HAP-1 (cell line): Measurements from ENCODE around the gene COMMD10.
"Not testable (repeated sequence)": the region's sequence is repeated elsewhere in the genome, so short reads cannot be mapped to it uniquely, and the experiment has no call there.

Experiments
- DNase-seq, 2 experiments: peaks; one replicate each; pipeline ENCODE4 v3.0.0-alpha.2; 2016 to 2020; ENCODE audit warnings: low spot score in 2 of 2
- H3K27me3 ChIP-seq: fragments of 250-450 bp; sonication (Bioruptor Pico); 2 replicates; pipeline ENCODE4 v1.5.1; 2020; ENCODE audit warnings: low read depth, mild to moderate bottlenecking, moderate library complexity
- H3K36me3 ChIP-seq: fragments of 250-450 bp; sonication (Bioruptor Pico); replicated peaks from 2 replicates; pipeline ENCODE4 v1.5.1; 2020; ENCODE audit warnings: mild to moderate bottlenecking
- H3K4me1 ChIP-seq: fragments of 250-450 bp; sonication (Bioruptor Pico); 2 replicates; pipeline ENCODE4 v1.5.1; 2020; ENCODE audit warnings: mild to moderate bottlenecking
- H3K4me3 ChIP-seq: fragments of 250-450 bp; sonication (Bioruptor Pico); 2 replicates; pipeline ENCODE4 v1.5.1; 2020; ENCODE audit warnings: mild to moderate bottlenecking, moderate library complexity
- H3K9me3 ChIP-seq: fragments of 250-450 bp; sonication (Bioruptor Pico); 2 replicates; pipeline ENCODE4 v1.5.1; 2020; ENCODE audit warnings: mild to moderate bottlenecking, moderate library complexity
- in situ Hi-C: fragments of 300-500 bp; cut with MboI; formaldehyde crosslinking; loops from 3 replicates; pipeline ENCODE4 v1.14.3; 2020; ENCODE audit warnings: low sequenced_read_pairs, inconsistent platforms, mixed read lengths

The COMMD10 gene

GRCh38 chr5:116071211-116071610 is 13.6 kb upstream of the COMMD10 start:
- H3K4me3 ChIP-seq: no peak overlapping the region
- no peaks in the 10 kb centered on the region for H3K9me3 ChIP-seq
- DNase-seq: no peak
- peaks cover 2% of the 10 kb centered on the region; the same call in 1 of the 2 replicates for H3K27me3 ChIP-seq
- in situ Hi-C loops: loop anchor here (10.0 to 25.0 kb wide), 3 partner anchors 234 to 784 kb away; partner anchors contain the start of genes AP3S1, ATG12, CCDC112 and TMED7
- peaks cover 9% of the 10 kb centered on the region for H3K4me1 ChIP-seq
- H3K36me3 ChIP-seq: no peaks in the 10 kb centered on the region

DNA sequence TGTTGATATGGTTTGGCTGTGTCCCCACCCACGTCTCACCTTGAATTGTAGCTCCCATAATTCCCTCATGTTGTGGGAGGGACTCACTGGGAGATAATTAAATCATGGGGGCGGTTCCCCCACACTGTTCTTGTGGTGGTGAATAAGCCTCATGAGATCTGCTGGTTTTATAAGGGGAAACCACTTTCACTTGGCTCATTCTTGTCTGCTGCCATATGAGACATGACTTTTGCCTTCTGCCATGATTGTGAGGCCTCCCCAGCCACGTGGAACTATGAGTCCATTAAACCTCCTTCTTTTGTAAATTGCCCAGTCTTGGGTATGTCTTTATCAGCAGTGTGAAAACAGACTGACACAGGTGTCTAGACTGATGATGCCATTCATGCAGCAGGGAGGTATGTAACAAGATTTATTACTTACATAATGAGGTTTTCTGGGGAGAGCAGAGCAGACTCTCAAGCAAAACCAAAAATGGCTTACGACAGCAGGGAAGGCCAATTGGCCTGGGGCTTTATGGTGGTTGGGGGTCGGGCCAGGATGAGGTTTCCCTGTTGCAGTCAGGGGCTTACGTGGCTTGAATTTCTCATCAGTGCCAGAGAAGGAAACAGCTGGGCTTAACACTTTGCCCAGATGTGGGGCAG is 9.5 kb upstream of the COMMD10 start:
- DNase-seq: no peak
- in situ Hi-C loops: loop anchor here (10.0 kb wide), 1 partner anchor 451 kb away; the partner anchor contains the start of gene TMED7
- Histone ChIP-seq H3K36me3 (no peaks in the 10 kb centered on the region), H3K9me3 (no peaks in the 10 kb centered on the region), H3K27me3 (no peaks in the 10 kb centered on the region), H3K4me1 (peaks cover 9% of the 10 kb centered on the region), H3K4me3 (no peak overlapping the region)

- Histone ChIP-seq H3K27me3 (no peaks in the 10 kb centered on the region), H3K4me3 (no peak overlapping the region), H3K36me3 (no peaks in the 10 kb centered on the region), H3K4me1 (peaks cover 9% of the 10 kb centered on the region), H3K9me3 (no peaks in the 10 kb centered on the region)
- DNase-seq: no peak
- in situ Hi-C loops: loop anchor here (10.0 kb wide), 1 partner anchor 452 kb away; the partner anchor contains the start of gene TMED7
Measured at GRCh38 chr5:116076496-116076895, 8.3 kb upstream of the COMMD10 start.

- H3K27me3 ChIP-seq: no peaks in the 10 kb centered on the region
- in situ Hi-C loops: loop anchor here (10.0 kb wide), 1 partner anchor 453 kb away; the partner anchor contains the start of gene TMED7
- H3K4me1 ChIP-seq: peaks cover 9% of the 10 kb centered on the region
- no peak overlapping the region for H3K4me3 ChIP-seq
- H3K36me3 ChIP-seq: no peaks in the 10 kb centered on the region
- H3K9me3 ChIP-seq: no peaks in the 10 kb centered on the region
- DNase-seq: no peak
Measured at GRCh38 chr5:116078199-116078598, 6.6 kb upstream of the COMMD10 start.

DNA sequence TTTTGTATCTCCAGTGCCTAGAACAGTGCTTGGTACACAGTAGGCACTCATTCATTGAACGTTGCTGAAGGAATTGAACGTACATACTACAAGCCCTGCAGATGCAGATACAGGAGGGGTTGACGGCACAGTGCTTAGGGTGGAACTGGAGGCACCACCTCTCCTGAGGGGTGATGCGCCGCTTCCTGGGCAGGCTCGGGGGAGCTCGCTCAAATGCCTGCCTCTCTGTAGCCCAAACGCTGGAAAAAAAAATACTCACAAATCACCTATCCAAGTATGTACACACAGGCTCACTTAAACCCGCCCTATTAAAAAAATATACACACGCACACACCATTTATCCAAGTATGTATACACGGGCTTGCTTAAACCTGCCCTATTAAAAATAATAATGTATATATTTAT is 536 bp upstream of the COMMD10 start:
- peaks cover 10% of the 10 kb centered on the region for H3K4me1 ChIP-seq
- H3K9me3 ChIP-seq: no peaks in the 10 kb centered on the region
- no peaks in the 10 kb centered on the region for H3K36me3 ChIP-seq
- peak in 1 of 2 experiments; percentile 22 for DNase-seq
- H3K4me3 ChIP-seq: peak overlapping the region; percentile 62
- no peaks in the 10 kb centered on the region for H3K27me3 ChIP-seq
- in situ Hi-C loops: no loop called here

DNA sequence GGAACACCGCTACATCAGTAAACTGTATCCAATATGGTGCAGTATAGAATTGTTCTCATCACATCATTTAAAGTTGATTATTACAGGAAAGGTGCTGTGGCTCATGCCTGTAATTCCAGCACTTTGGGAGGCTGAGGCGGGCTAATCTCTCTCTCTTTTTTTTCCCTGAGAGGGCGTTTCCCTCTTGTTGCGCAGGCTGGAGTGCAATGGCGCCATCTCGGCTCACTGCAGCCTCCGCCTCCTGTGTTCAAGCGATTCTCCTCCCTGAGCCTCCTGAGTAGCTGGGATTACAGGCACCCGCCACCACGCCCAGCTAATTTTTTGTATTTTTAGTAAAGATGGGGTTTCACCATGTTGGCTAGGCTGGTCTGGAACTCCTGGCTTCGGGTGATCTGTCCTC is 1.5 kb downstream of the COMMD10 start:
- H3K4me1 ChIP-seq: peaks cover 10% of the 10 kb centered on the region
- DNase-seq, H3K9me3 ChIP-seq, in situ Hi-C loops, H3K27me3 ChIP-seq, H3K36me3 ChIP-seq, H3K4me3 ChIP-seq: not testable (repeated sequence)

GRCh38 chr5:116088062-116088461 is 3.2 kb downstream of the COMMD10 start:
- Histone ChIP-seq H3K4me1 (peaks cover 10% of the 10 kb centered on the region), H3K36me3 (peaks cover 3% of the 10 kb centered on the region; the same call in 1 of the 2 replicates), H3K9me3 (no peaks in the 10 kb centered on the region), H3K27me3 (no peaks in the 10 kb centered on the region), H3K4me3 (no peak overlapping the region)
- DNase-seq: no peak
- in situ Hi-C loops: no loop called here

DNA sequence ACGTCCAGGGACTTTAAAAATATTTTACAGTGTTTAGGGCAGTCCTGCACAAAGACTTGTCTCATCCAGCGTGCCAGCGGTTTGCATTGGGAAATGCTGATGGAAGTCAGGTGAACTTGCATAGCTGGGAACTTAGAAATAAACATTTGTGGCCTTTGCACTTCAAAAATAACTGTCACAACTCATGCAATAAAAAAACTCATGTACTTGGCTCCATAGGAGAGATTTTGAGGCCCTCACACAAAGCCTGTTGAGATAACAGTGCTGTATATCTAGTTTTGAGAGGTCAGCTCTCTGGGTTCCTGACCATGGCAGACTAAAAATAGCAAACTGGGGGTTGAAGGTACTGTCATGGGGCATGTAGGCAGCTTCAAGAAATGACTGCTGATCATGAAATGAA is 5.5 kb downstream of the COMMD10 start:
- H3K4me1 ChIP-seq: peaks cover 7% of the 10 kb centered on the region
- H3K9me3 ChIP-seq: no peaks in the 10 kb centered on the region
- H3K36me3 ChIP-seq: peaks cover 9% of the 10 kb centered on the region; the same call in 1 of the 2 replicates
- H3K4me3 ChIP-seq: no peak overlapping the region
- no peak for DNase-seq
- in situ Hi-C loops: no loop called here
- H3K27me3 ChIP-seq: no peaks in the 10 kb centered on the region

- in situ Hi-C loops: no loop called here
- no peak for DNase-seq
- Histone ChIP-seq H3K9me3 (no peaks in the 10 kb centered on the region), H3K27me3 (no peaks in the 10 kb centered on the region), H3K4me1 (no peaks in the 10 kb centered on the region), H3K4me3 (no peak overlapping the region), H3K36me3 (peaks cover 9% of the 10 kb centered on the region; the same call in 1 of the 2 replicates)
Measured at GRCh38 chr5:116091416-116091815, 6.6 kb downstream of the COMMD10 start.

GRCh38 chr5:116097301-116097700 is 12.5 kb downstream of the COMMD10 start:
- H3K4me1 ChIP-seq: no peaks in the 10 kb centered on the region
- no peaks in the 10 kb centered on the region for H3K9me3 ChIP-seq
- no peak overlapping the region for H3K4me3 ChIP-seq
- in situ Hi-C loops: no loop called here
- H3K36me3 ChIP-seq: peaks cover 9% of the 10 kb centered on the region
- DNase-seq: no peak
- H3K27me3 ChIP-seq: no peaks in the 10 kb centered on the region

DNA sequence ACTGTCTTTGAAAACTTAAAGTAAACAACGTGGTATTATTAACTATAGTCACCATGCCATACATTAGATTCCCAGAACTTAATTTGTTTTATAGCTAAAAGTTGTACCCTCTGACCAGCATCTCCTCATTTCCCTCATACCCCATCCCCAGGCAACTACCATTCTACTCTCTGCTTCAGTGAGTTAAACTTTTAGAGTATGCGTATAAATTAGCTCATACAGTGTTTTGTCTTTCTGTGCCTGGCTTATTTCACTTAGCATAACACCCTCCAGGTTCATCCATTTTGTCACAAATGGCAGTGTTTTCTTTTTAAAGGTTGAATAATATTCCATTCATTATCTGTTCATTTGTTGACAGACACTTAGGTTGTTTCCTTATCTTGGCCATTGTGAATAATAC is 14.2 kb downstream of the COMMD10 start:
- in situ Hi-C loops: no loop called here
- DNase-seq: no peak
- no peaks in the 10 kb centered on the region for H3K4me1 ChIP-seq
- no peaks in the 10 kb centered on the region for H3K9me3 ChIP-seq
- no peaks in the 10 kb centered on the region for H3K27me3 ChIP-seq
- H3K4me3 ChIP-seq: no peak overlapping the region
- H3K36me3 ChIP-seq: no peaks in the 10 kb centered on the region; the same call in 1 of the 2 replicates

DNA sequence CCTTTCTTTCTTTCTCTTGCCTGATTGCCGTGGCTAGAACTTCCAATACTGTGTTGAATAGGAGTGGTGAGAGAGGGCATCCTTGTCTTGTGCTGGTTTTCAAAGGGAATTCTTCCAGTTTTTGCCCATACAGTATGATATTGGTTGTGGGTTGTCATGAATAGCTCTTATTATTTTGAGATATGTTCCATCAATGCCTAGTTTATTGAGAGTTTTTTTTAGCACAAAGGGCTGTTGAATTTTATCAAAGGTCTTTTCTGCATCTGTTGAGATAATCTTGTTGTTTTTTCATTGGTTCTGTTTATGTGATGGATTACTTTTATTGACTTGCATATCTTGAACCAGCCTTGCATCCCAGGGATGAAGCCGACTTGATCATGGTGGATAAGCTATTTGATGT is 20.1 kb downstream of the COMMD10 start:
- H3K36me3 ChIP-seq, H3K9me3 ChIP-seq, H3K4me1 ChIP-seq, DNase-seq, H3K4me3 ChIP-seq, in situ Hi-C loops, H3K27me3 ChIP-seq: not testable (repeated sequence)

- no peak for DNase-seq
- in situ Hi-C loops: no loop called here
- H3K27me3 ChIP-seq: no peaks in the 10 kb centered on the region
- H3K9me3 ChIP-seq: no peaks in the 10 kb centered on the region
- no peak overlapping the region for H3K4me3 ChIP-seq
- H3K36me3 ChIP-seq: no peaks in the 10 kb centered on the region
- H3K4me1 ChIP-seq: no peaks in the 10 kb centered on the region
Measured at GRCh38 chr5:116115163-116115562, 30.3 kb downstream of the COMMD10 start.

DNA sequence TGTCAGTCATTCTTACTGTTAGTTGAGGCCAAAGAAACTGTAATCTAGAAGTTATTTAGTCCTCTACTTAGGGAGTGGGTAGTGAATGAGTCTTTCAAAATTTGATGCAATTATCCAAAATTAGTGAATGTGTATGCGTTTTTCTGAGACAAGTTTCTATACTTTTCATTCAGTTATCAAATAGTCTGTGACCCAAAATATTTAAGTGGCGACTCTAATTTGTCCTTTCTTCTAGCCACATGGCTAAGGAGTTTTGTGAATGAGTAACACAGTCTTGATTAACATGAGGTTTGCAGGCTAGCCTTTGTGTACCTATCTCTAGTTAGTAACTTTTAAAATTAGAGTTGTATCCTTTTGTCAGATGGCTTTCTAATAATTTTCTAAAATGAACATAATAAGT is 45.6 kb downstream of the COMMD10 start:
- no peak for DNase-seq
- H3K36me3 ChIP-seq: no peaks in the 10 kb centered on the region
- H3K27me3 ChIP-seq: no peaks in the 10 kb centered on the region
- H3K4me1 ChIP-seq: no peaks in the 10 kb centered on the region
- no peaks in the 10 kb centered on the region for H3K9me3 ChIP-seq
- no peak overlapping the region for H3K4me3 ChIP-seq
- in situ Hi-C loops: no loop called here
